ENCODE data around the gene MSH6. TPM values are rescaled to one million over a fixed set of nuclear protein-coding genes. Genes with fewer than 3 reads are reported as not detected.

Gene MSH6
- total and polyA plus RNA-seq, 9 of the 15 experiments (the other 6 are each of a cell fraction or from before 2014, with no cell fraction given), result 15.3 to 147 (median 80.5) TPM

GRCh38 chr2:47783486-47784351, 774 bp downstream of the MSH6 start (continued):
- TF ChIP-seq LCOR (CRISPR knock-in tag; IDR thresholded peaks at IDR 0.05), result no peak
- no peak for TF ChIP-seq MIER1 (IDR thresholded peaks at IDR 0.05; ENCODE audit: low read depth)
- TF ChIP-seq TAF15 (IDR thresholded peaks at IDR 0.05; ENCODE audit: low read depth, low read length), result no peak
- peak; percentile 61; the same call in 1 of the 2 replicates for TF ChIP-seq L3MBTL2 (IDR thresholded peaks at IDR 0.05)
- TF ChIP-seq RFX7 (CRISPR knock-in tag; IDR thresholded peaks at IDR 0.05), result no peak
- TF ChIP-seq ZKSCAN8 (CRISPR knock-in tag; IDR thresholded peaks at IDR 0.05), result no peak
- peak; percentile 87 for TF ChIP-seq RFX1 (IDR thresholded peaks at IDR 0.05)
- peak in 1 of 2 experiments; percentile 80; a peak in 1 of 4 replicates for TF ChIP-seq HDAC1 (IDR thresholded peaks at IDR 0.05)
- no peak for TF ChIP-seq FIP1L1 (IDR thresholded peaks at IDR 0.05; ENCODE audit: low read depth, low read length, poor library complexity, severe bottlenecking)
- peak; percentile 22 for TF ChIP-seq ZBTB7A (IDR thresholded peaks at IDR 0.05; ENCODE audit: borderline replicate concordance, control insufficient read depth, low read depth, low read length)
- TF ChIP-seq NKRF (IDR thresholded peaks at IDR 0.05; ENCODE audit: borderline replicate concordance), result peak; percentile 68; the same call in 1 of the 2 replicates
- TF ChIP-seq ZNF12 (CRISPR knock-in tag; IDR thresholded peaks at IDR 0.05), result no peak
- TF ChIP-seq BMI1 (IDR thresholded peaks at IDR 0.05; ENCODE audit: low read length), result no peak
- no peak for TF ChIP-seq HIVEP1 (CRISPR knock-in tag; IDR thresholded peaks at IDR 0.05)
- no peak for TF ChIP-seq NELFE (IDR thresholded peaks at IDR 0.05; ENCODE audit: insufficient read depth, insufficient read length)
- peak; percentile 45 for TF ChIP-seq ZNF740 (CRISPR knock-in tag; IDR thresholded peaks at IDR 0.05)
- peak in 1 of 2 experiments; percentile 82; a peak in 2 of 4 replicates for TF ChIP-seq ZNF740 (tag; IDR thresholded peaks at IDR 0.05)
- TF ChIP-seq ZNF79 (CRISPR knock-in tag; IDR thresholded peaks at IDR 0.05; ENCODE audit: low read depth), result no peak
- no peak for TF ChIP-seq ZNF695 (CRISPR knock-in tag; IDR thresholded peaks at IDR 0.05)
- TF ChIP-seq JUN (IDR thresholded peaks at IDR 0.05; ENCODE audit: borderline replicate concordance, low read depth, low read length), result no peak
- TF ChIP-seq JUN (CRISPR knock-in tag; IDR thresholded peaks at IDR 0.05; ENCODE audit: borderline replicate concordance), result no peak
- peak; percentile 49; the same call in 1 of the 2 replicates for TF ChIP-seq GTF2E2 (tag; IDR thresholded peaks at IDR 0.05)
- peak; percentile 50 for TF ChIP-seq CCNT2 (IDR thresholded peaks at IDR 0.05; ENCODE audit: borderline replicate concordance, extremely low read depth, insufficient read length, low read depth, low read length)
- TF ChIP-seq TRIM28 (IDR thresholded peaks at IDR 0.05), result no peak
- TF ChIP-seq SIN3A (IDR thresholded peaks at IDR 0.05; ENCODE audit: borderline replicate concordance in 2 of 2, control insufficient read depth in 1 of 2, low read depth in 2 of 2, low read length in 2 of 2), result peak; percentile 64 to 80; a peak in 2 of 4 replicates
